ENCODE data around the gene ENO2. TPM values are rescaled to one million over a fixed set of nuclear protein-coding genes. Genes with fewer than 3 reads are reported as not detected.

The ENO2 gene
- total RNA-seq, 1 donor from 2014 or later, result 3.7 TPM

- ATAC-seq, result no peak
These were observed 2.0 kb upstream of the ENO2 start for GRCh38 chr12:6912164-6912935.

DNA sequence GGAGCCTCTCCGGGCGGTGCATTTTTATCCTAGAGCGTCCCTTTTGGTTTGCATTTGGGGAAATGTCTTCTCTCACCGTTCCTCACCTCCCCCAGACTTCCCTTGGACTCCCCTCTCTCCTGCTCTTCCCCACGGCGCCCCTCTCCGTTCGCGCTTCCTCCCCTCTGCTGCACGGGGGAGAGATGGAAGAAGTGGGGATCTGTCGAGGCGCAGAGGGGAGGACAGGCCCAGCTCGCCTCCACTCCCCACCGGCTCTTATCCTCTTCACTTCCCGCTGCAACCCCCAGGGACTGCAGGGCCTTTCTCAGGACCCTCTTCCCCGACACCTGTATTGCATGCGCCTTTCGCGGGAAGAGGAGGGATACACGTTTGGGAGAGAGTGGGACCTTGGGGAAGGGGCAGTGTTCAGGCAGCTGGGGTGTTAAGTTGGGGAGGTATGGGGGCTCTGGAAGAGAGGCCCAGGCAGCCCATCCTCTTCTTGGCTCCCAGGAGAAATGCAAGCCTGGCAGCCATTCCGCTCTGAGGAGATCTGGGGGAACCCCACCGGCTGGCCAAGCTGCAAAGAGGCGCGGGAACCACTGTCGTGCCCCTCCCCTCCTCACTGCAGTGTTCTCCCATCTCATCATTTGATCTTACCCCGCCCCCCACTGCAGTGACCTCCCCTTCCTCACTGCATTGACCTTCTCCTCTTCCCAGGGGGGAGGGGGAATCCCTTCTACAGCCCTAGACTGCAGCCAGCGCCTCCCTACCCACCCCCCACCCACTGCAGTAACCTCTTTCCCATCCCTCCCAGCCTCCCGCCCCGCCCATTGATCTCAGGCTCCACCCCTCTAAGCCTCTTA is 788 bp downstream of the ENO2 start:
- no peak for ATAC-seq

- ATAC-seq, result no peak
These were observed 1.5 kb downstream of the ENO2 start for GRCh38 chr12:6915789-6916285.

GRCh38 chr12:6916426-6917200 is 2.2 kb downstream of the ENO2 start:
- ATAC-seq, result no peak

- ATAC-seq, result no peak
These were observed 3.3 kb downstream of the ENO2 start for GRCh38 chr12:6917491-6918231.

- no peak for ATAC-seq
These were observed 5.2 kb downstream of the ENO2 start for GRCh38 chr12:6919588-6919987.

DNA sequence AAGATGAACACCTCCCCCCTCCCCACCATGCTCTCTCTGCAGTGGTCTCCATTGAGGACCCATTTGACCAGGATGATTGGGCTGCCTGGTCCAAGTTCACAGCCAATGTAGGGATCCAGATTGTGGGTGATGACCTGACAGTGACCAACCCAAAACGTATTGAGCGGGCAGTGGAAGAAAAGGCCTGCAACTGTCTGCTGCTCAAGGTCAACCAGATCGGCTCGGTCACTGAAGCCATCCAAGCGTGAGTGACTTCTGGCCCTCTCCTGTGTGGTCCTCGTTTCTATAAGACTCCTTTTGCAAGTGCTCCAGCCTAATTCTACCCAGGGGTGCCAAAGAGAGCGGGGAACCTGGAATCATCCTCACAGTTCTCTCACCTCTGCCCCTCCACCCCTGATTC is 7.2 kb downstream of the ENO2 start:
- no peak for ATAC-seq

GRCh38 chr12:6921996-6922946 is 7.9 kb downstream of the ENO2 start:
- no peak for ATAC-seq

GRCh38 chr12:6923003-6923732 is 8.8 kb downstream of the ENO2 start:
- ATAC-seq, result no peak

- no peak for ATAC-seq
These were observed 9.5 kb downstream of the ENO2 start for GRCh38 chr12:6923851-6924250.

DNA sequence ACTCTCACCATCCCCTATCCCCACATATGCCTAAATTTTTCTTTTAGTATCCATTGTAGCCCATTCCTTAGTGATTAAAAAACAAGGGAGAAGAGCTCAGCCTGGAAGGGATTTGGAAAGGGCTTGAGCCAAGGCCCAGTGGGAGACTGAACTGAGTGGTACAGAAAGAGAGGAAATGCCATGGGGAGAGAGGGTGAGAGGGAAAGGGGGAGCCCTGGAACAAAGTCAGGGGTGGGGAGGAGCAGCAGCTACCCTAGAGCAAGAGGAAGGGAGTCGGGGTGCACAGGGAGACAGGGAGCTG is 10.8 kb downstream of the ENO2 start:
- ATAC-seq, result no peak

- peak; percentile 69 for ATAC-seq
These were observed 11.3 kb downstream of the ENO2 start for GRCh38 chr12:6925540-6926279.

DNA sequence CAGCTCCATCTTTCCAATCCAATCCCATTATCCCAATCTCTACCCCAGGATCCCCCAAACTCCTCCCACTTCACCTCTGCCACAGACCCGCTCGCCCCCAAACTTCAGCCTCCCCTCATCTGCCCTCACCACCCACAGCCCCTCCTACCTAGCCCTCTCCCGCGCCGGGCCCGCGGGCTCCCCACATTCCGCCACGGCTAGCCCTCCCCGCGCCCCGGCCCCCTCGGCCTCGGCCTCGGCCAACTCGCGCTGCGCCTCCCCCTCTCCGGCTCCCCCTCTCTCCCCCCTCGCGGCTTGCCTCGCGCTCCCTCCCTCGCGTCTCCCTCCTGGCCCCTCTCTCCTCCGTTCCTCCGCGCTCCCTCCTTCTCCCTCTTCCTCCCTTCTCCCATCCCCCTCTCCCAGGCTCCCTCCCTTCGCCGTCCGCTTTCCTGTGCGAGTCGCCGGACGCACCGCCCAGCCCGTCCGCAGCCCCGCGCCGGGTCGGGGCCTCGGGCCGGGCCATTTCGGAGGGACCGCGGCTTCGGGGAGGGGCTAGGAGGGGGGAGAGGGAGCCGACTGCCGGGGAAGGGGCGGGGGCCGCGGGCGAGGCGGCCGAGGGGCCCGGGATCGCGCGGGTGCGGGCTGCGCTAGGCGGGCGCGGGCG is 13.1 kb downstream of the ENO2 start, which contains the start of gene ATN1:
TSS of gene ATN1 (plus strand) at position 581 of the 643 bp plus-strand sequence. CDS start 6,043 bp downstream, outside the sequence.
- ATAC-seq, result peak; percentile 15

GRCh38 chr12:6928022-6928702 is 13.8 kb downstream of the ENO2 start:
- ATAC-seq, result no peak

GRCh38 chr12:6928703-6929407 is 14.5 kb downstream of the ENO2 start:
- ATAC-seq, result no peak

DNA sequence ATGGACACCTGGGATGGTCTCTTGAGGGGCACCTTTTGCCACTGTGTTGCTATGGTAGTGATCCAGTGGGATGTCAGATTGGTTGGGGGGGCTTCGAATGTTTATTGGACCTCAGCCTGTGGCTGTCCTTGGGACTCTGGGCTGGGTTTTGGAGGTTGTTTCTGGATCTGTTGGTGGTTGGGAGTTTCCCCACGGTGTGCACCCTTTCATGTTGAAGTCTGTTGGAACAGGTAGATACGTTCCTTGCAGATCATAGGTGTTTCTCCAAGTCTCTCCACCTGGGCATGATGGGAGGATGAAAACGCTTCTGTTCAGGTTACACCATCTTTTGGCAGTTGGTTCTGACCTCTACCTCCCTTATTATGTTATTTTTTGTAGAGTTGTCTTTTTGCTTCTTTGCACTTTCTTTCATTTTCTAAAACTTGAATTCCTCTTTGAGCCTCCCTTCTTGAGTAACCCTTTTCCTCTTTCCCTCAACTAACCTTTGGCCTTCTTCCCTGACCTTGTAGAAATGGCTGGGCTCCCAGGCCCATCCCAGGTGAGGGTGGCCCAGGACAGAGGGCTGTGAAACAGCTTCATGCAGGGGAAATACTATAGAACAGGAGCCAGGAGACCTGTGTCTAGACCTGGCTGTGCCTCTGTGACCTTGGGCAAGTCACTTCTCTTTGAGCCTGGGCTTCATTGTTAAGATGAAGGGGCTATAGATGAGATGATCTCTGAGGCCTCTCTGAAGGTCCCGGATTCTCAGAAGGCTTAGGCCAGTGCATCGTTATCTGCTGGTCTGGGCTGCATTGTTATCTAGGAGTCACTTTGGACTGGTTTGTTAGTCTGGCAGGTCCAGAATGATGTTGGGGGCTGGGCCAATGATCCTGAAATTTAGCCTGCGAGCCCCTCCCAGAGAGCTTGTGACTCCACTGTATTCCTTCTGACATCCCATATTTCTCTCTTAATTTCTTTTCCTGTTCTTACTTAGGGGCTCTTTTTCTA is 15.4 kb downstream of the ENO2 start:
- peak; percentile 19 for ATAC-seq
